ENCODE results near the gene KIAA0319L.

DNA sequence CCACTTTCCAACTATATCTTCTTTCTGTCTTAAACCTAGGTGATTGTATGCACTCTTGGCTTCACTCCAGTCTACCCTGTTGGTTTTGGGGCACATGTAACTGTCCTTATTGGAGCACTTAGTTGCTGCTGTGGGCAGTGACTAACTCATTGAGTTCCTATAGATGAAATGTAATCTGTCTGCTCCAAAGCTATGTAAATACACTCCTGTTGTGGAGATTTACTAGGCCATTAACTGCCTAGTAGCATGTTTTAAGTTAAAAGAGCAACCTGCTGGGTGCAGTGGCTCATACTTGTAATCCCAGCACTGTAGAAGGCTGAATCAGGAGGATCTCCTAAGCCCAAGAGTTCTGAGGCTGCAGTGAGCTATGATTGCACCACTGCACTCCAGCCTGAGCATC is 151.1 kb downstream of the KIAA0319L start:
- no peak for TF ChIP-seq EZH2 (IDR thresholded peaks at IDR 0.05; ENCODE audit: borderline replicate concordance, low read depth, low read length, severe bottlenecking)
- TF ChIP-seq, protein P1, sequence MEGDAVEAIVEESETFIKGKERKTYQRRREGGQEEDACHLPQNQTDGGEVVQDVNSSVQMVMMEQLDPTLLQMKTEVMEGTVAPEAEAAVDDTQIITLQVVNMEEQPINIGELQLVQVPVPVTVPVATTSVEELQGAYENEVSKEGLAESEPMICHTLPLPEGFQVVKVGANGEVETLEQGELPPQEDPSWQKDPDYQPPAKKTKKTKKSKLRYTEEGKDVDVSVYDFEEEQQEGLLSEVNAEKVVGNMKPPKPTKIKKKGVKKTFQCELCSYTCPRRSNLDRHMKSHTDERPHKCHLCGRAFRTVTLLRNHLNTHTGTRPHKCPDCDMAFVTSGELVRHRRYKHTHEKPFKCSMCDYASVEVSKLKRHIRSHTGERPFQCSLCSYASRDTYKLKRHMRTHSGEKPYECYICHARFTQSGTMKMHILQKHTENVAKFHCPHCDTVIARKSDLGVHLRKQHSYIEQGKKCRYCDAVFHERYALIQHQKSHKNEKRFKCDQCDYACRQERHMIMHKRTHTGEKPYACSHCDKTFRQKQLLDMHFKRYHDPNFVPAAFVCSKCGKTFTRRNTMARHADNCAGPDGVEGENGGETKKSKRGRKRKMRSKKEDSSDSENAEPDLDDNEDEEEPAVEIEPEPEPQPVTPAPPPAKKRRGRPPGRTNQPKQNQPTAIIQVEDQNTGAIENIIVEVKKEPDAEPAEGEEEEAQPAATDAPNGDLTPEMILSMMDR (IDR thresholded peaks at IDR 0.05; ENCODE audit: borderline replicate concordance, extremely low read depth, low read length, poor library complexity, severe bottlenecking): no peak
